HEK293 (cell line): ENCODE measurements around the gene MMP14.
"Not testable (repeated sequence)": the region's sequence is repeated elsewhere in the genome, so short reads cannot be mapped to it uniquely, and the experiment has no call there.

Source experiments
- CTCF ChIA-PET: fragments of 350-600 bp; formaldehyde crosslinking; extraction: SDS; loops from one replicate; lab custom pipeline; 2021; ENCODE audit warnings: antibody characterized with exemption; lab: Yijun Ruan, JAX
- POLR2A ChIA-PET: fragments of 300-600 bp; formaldehyde crosslinking; extraction: SDS; loops from one replicate; lab custom pipeline; 2020; ENCODE audit warnings: antibody characterized with exemption, inconsistent platforms; lab: Yijun Ruan, JAX
- H3K27ac ChIP-seq: fragments of 200-500 bp; sonication (Bioruptor generic); 2 replicates; pipeline ENCODE4 v1.5.1; 2014; ENCODE audit warnings: low read depth, low read length, control low read depth, inconsistent platforms; ENCODE audit errors: extremely low read depth
- H3K36me3 ChIP-seq, 2 experiments: fragments of 200-500 bp in 1 of 2; sonication (Bioruptor generic) in 1 of 2; 1 replicate in 1 of 2; 2 replicates in 1 of 2; pipeline ENCODE4 v1.5.1; 2014 to 2017; ENCODE audit warnings: inconsistent platforms in 2 of 2, low read length in 2 of 2; ENCODE audit not compliant: control insufficient read depth in 2 of 2, insufficient read depth in 1 of 2
- H3K4me1 ChIP-seq: fragments of 200-500 bp; sonication (Bioruptor generic); 2 replicates; pipeline ENCODE4 v1.5.1; 2014; ENCODE audit warnings: mild to moderate bottlenecking, low read length, inconsistent platforms; ENCODE audit not compliant: control insufficient read depth, insufficient read depth
- H3K4me3 ChIP-seq: 2 replicates; pipeline ENCODE4 v1.5.1; 2011; ENCODE audit warnings: low read depth, mild to moderate bottlenecking, control low read depth, low read length, moderate library complexity
- H3K9me3 ChIP-seq: fragments of 200-500 bp; sonication (Bioruptor generic); 2 replicates; pipeline ENCODE4 v1.5.1; 2014; ENCODE audit warnings: low read depth, low read length, inconsistent platforms; ENCODE audit not compliant: control insufficient read depth, insufficient read depth
- BCL11B ChIP-seq: fragments of 450-650 bp; formaldehyde crosslinking; IDR thresholded peaks from 2 replicates; pipeline ENCODE4 v1.5.1; 2016; ENCODE audit warnings: low read depth, missing biosample characterization, missing genetic modification characterization
- HOXC10 ChIP-seq: sonication (generic); formaldehyde crosslinking; IDR thresholded peaks from 2 replicates; pipeline ENCODE4 v1.8.1; 2023; ENCODE audit warnings: mild to moderate bottlenecking, missing genetic modification reagents
- KLF1 ChIP-seq: fragments of 450-650 bp; formaldehyde crosslinking; IDR thresholded peaks from 2 replicates; pipeline ENCODE4 v1.5.1; 2016; ENCODE audit warnings: missing biosample characterization, missing genetic modification characterization
- KLF16 ChIP-seq: fragments of 450-650 bp; formaldehyde crosslinking; IDR thresholded peaks from 2 replicates; pipeline ENCODE4 v1.5.1; 2017; ENCODE audit warnings: missing biosample characterization, missing genetic modification characterization
- ZIC2 ChIP-seq: fragments of 450-650 bp; formaldehyde crosslinking; IDR thresholded peaks from 2 replicates; pipeline ENCODE4 v1.5.1; 2016; ENCODE audit warnings: missing biosample characterization, missing genetic modification characterization
- ZNF133 ChIP-seq: fragments of 450-650 bp; formaldehyde crosslinking; IDR thresholded peaks from 2 replicates; pipeline ENCODE4 v1.5.1; 2016; ENCODE audit warnings: missing biosample characterization, missing genetic modification characterization
- ZNF140 ChIP-seq: fragments of 450-650 bp; formaldehyde crosslinking; IDR thresholded peaks from 2 replicates; pipeline ENCODE4 v1.5.1; 2016; ENCODE audit warnings: missing biosample characterization, missing genetic modification characterization
- ZNF2 ChIP-seq: fragments of 450-650 bp; formaldehyde crosslinking; IDR thresholded peaks from 2 replicates; pipeline ENCODE4 v1.5.1; 2016; ENCODE audit warnings: missing biosample characterization, missing genetic modification characterization
- ZNF23 ChIP-seq: fragments of 450-650 bp; formaldehyde crosslinking; IDR thresholded peaks from 2 replicates; pipeline ENCODE4 v1.5.1; 2016; ENCODE audit warnings: missing biosample characterization, missing genetic modification characterization, borderline replicate concordance
- ZNF394 ChIP-seq: fragments of 450-650 bp; formaldehyde crosslinking; IDR thresholded peaks from 2 replicates; pipeline ENCODE4 v1.5.1; 2016; ENCODE audit warnings: missing biosample characterization, missing genetic modification characterization, mild to moderate bottlenecking, moderate library complexity, borderline replicate concordance
- ZNF501 ChIP-seq: fragments of 450-650 bp; formaldehyde crosslinking; IDR thresholded peaks from 2 replicates; pipeline ENCODE4 v1.5.1; 2016; ENCODE audit warnings: missing biosample characterization, missing genetic modification characterization
- ZNF585B ChIP-seq: fragments of 450-650 bp; formaldehyde crosslinking; IDR thresholded peaks from 2 replicates; pipeline ENCODE4 v1.5.1; 2016; ENCODE audit warnings: missing biosample characterization, missing genetic modification characterization
- ZSCAN30 ChIP-seq: fragments of 450-650 bp; IDR thresholded peaks from 2 replicates; pipeline ENCODE4 v1.5.1; 2018; ENCODE audit warnings: missing biosample characterization, mild to moderate bottlenecking, missing genetic modification characterization, moderate library complexity
- ZXDB ChIP-seq: fragments of 450-650 bp; formaldehyde crosslinking; IDR thresholded peaks from 2 replicates; pipeline ENCODE4 v1.5.1; 2016; ENCODE audit warnings: missing biosample characterization, missing genetic modification characterization
- TF ChIP-seq, protein P1 (sequence below): fragments of 450-650 bp; formaldehyde crosslinking; IDR thresholded peaks from 2 replicates; pipeline ENCODE4 v1.5.1; 2017; ENCODE audit warnings: missing biosample characterization, missing genetic modification characterization
- TF ChIP-seq, protein P2 (sequence below): fragments of 450-650 bp; formaldehyde crosslinking; IDR thresholded peaks from 2 replicates; pipeline ENCODE4 v1.5.1; 2016; ENCODE audit warnings: missing biosample characterization, missing genetic modification characterization
- TF ChIP-seq, protein P3 (sequence below): fragments of 450-650 bp; formaldehyde crosslinking; conservative IDR thresholded peaks from 2 replicates; pipeline ENCODE4 v1.5.1; 2016; ENCODE audit warnings: low read depth, missing biosample characterization, missing genetic modification characterization

Gene MMP14

DNA sequence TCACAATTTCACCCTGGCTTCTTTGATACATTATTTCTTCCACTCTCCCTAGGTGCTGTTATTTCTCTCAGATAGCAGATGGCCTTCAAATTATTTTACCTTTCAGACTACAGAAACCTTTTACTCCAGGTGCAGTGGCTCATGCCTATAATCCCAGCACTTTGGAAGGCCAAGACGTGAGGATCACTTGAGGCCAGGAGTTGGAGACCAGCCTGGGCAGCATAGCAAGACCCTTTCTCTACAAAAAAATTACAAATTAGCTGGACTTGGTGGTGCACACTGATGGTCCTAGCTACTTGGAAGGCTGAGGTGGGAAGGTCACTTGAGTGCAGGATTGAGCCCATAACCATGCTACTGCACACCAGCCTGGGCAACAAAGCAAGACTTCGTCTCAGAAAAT lies 44.2 kb upstream of the MMP14 start (continued):
- TF ChIP-seq ZNF2 = no peak
- no peak for TF ChIP-seq HOXC10 (CRISPR knock-in tag)
- TF ChIP-seq, protein P1, sequence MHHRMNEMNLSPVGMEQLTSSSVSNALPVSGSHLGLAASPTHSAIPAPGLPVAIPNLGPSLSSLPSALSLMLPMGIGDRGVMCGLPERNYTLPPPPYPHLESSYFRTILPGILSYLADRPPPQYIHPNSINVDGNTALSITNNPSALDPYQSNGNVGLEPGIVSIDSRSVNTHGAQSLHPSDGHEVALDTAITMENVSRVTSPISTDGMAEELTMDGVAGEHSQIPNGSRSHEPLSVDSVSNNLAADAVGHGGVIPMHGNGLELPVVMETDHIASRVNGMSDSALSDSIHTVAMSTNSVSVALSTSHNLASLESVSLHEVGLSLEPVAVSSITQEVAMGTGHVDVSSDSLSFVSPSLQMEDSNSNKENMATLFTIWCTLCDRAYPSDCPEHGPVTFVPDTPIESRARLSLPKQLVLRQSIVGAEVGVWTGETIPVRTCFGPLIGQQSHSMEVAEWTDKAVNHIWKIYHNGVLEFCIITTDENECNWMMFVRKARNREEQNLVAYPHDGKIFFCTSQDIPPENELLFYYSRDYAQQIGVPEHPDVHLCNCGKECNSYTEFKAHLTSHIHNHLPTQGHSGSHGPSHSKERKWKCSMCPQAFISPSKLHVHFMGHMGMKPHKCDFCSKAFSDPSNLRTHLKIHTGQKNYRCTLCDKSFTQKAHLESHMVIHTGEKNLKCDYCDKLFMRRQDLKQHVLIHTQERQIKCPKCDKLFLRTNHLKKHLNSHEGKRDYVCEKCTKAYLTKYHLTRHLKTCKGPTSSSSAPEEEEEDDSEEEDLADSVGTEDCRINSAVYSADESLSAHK (tag by site-specific recombination) = no peak

DNA sequence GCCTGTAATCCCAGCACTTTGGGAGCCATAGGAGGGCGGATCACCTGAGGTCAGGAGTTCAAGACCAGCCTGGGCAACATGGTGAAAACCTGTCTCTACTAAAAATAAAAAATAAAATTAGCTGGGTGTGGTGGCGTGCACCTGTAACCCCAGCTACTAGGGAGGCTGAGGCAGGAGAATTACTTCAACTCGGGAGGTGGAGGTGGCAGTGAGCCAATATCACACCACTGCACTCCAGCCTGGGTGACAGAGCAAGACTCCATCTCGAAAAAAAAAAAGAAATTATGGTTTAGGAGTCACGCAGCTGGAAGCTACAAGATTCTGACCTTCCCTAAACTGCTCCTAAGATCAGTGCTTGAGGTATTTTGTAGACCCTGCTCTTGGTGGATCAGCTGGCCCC lies 42.8 kb upstream of the MMP14 start:
- CTCF ChIA-PET = interaction anchor here (1.1 to 1.2 kb wide), 2 partner anchors 24 to 29 kb away, joined by 3 to 4 read pairs; no protein-coding TSS in a partner anchor

DNA sequence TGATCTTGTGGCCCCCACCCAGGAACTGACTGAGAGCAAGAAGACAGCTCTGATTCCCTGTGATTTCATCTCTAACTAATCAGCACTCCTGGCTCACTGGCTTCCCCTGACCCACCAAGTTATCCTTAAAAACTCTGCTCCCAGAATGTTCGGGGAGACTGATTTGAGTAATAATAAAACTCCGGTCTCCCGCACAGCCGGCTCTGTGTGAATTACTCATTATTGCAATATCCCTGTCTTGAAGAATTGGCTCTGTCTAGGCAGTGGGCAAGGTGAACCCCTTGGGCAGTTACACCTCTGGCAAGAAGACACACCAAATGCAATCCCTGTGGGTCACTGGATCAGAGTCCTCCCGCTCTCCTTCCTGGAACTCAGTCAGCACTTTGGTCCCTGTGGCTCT lies 42.4 kb upstream of the MMP14 start:
- no peak overlapping the region for H3K27ac ChIP-seq
- TF ChIP-seq ZNF501 (tag by site-specific recombination) (no peak), ZNF23 (tag by site-specific recombination) (no peak)
- no peaks in the 10 kb centered on the region for H3K9me3 ChIP-seq
- H3K36me3 ChIP-seq = no peaks in the 10 kb centered on the region
- H3K4me3 ChIP-seq = no peak overlapping the region
- no peaks in the 10 kb centered on the region for H3K4me1 ChIP-seq
- ChIA-PET CTCF (interaction anchor here (1.1 to 1.2 kb wide), 2 partner anchors 23 to 29 kb away, joined by 3 to 4 read pairs; no protein-coding TSS in a partner anchor), POLR2A (interaction anchor here (1.1 kb wide), 1 partner anchor 28 kb away, joined by 4 read pairs; the partner anchor contains the start of gene OXA1L)

More for the DNA sequence above, 42.8 kb upstream of the MMP14 start:
- H3K27ac ChIP-seq, H3K36me3 ChIP-seq, H3K4me1 ChIP-seq, H3K4me3 ChIP-seq, POLR2A ChIA-PET, H3K9me3 ChIP-seq: not testable (repeated sequence)

DNA sequence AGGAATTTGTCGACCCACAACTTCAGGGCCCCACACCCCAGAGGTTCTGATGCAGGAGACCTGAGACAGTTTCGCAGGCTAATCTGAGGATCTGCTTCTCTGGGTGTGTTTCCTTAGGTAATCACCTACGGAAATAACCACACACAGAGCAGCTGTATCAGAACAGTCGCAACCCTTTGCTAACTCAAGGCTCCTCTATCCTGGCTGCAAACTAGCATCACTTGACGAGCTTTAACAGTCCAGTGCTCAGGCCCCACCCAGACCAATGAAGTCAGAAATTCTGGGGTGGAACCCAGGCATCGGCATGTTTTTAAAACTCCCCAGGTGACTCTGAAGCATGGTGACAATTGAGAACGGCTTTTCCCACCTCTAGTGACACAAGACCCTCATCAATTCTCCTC lies 41.8 kb upstream of the MMP14 start:
- no peaks in the 10 kb centered on the region for H3K4me1 ChIP-seq
- POLR2A ChIA-PET = interaction anchor here (1.1 kb wide), 1 partner anchor 28 kb away, joined by 4 read pairs; the partner anchor contains the start of gene OXA1L
- no peak overlapping the region for H3K27ac ChIP-seq
- H3K9me3 ChIP-seq = no peaks in the 10 kb centered on the region
- no peak overlapping the region for H3K4me3 ChIP-seq
- no peaks in the 10 kb centered on the region for H3K36me3 ChIP-seq
- CTCF ChIA-PET = interaction anchor here (1.1 kb wide), 1 partner anchor 28 kb away, joined by 4 read pairs; no protein-coding TSS in a partner anchor
- TF ChIP-seq, protein P2, sequence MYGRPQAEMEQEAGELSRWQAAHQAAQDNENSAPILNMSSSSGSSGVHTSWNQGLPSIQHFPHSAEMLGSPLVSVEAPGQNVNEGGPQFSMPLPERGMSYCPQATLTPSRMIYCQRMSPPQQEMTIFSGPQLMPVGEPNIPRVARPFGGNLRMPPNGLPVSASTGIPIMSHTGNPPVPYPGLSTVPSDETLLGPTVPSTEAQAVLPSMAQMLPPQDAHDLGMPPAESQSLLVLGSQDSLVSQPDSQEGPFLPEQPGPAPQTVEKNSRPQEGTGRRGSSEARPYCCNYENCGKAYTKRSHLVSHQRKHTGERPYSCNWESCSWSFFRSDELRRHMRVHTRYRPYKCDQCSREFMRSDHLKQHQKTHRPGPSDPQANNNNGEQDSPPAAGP (tag by site-specific recombination) = no peak
- TF ChIP-seq KLF1 (tag by site-specific recombination) (no peak), ZNF133 (no peak), ZIC2 (tag by site-specific recombination) (no peak), ZNF585B (tag by site-specific recombination) (no peak), ZNF140 (no peak)

DNA sequence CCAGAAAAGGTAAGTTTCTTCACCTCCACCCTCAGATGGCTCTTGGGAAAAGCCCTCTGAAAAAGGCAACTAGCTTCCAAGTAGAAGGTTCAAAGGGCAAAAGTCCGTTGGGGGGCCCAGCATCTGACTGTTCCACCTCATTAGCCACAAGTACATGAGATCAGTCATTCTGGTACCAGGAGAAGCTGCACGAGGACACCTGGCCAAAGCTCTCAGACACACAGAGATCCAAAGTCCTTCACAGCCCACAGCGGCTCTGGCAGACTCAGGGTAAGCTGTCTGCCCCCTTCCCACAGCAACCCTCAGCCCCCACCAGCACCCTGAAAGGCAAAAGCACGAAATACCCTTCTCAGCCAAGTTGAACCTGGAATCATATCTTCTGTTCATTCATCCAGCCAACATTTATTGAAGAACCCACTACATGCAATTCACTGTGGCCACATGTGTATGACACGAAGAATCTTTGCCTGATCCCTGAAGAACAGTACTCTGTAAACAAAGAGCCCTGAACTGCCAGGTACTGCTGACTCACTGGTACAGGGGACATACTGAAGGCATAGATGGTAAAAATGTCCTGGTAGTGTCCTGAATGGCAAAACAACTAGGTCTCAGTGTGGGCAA lies 40.2 kb upstream of the MMP14 start:
- ChIA-PET CTCF (no interaction called here), POLR2A (interaction anchor here (0.6 kb wide), 1 partner anchor 23 kb away, joined by 4 read pairs; no protein-coding TSS in a partner anchor)
- Histone ChIP-seq H3K36me3 (no peaks in the 10 kb centered on the region), H3K27ac (no peak overlapping the region), H3K9me3 (no peaks in the 10 kb centered on the region), H3K4me3 (no peak overlapping the region), H3K4me1 (no peaks in the 10 kb centered on the region)
- TF ChIP-seq ZSCAN30 (tag by site-specific recombination) (no peak), ZXDB (tag by site-specific recombination) (no peak), BCL11B (tag by site-specific recombination) (no peak), KLF16 (tag by site-specific recombination) (no peak), ZNF394 (tag by site-specific recombination) (peak; percentile 38; the same call in 1 of the 2 replicates)
- TF ChIP-seq, protein P3, sequence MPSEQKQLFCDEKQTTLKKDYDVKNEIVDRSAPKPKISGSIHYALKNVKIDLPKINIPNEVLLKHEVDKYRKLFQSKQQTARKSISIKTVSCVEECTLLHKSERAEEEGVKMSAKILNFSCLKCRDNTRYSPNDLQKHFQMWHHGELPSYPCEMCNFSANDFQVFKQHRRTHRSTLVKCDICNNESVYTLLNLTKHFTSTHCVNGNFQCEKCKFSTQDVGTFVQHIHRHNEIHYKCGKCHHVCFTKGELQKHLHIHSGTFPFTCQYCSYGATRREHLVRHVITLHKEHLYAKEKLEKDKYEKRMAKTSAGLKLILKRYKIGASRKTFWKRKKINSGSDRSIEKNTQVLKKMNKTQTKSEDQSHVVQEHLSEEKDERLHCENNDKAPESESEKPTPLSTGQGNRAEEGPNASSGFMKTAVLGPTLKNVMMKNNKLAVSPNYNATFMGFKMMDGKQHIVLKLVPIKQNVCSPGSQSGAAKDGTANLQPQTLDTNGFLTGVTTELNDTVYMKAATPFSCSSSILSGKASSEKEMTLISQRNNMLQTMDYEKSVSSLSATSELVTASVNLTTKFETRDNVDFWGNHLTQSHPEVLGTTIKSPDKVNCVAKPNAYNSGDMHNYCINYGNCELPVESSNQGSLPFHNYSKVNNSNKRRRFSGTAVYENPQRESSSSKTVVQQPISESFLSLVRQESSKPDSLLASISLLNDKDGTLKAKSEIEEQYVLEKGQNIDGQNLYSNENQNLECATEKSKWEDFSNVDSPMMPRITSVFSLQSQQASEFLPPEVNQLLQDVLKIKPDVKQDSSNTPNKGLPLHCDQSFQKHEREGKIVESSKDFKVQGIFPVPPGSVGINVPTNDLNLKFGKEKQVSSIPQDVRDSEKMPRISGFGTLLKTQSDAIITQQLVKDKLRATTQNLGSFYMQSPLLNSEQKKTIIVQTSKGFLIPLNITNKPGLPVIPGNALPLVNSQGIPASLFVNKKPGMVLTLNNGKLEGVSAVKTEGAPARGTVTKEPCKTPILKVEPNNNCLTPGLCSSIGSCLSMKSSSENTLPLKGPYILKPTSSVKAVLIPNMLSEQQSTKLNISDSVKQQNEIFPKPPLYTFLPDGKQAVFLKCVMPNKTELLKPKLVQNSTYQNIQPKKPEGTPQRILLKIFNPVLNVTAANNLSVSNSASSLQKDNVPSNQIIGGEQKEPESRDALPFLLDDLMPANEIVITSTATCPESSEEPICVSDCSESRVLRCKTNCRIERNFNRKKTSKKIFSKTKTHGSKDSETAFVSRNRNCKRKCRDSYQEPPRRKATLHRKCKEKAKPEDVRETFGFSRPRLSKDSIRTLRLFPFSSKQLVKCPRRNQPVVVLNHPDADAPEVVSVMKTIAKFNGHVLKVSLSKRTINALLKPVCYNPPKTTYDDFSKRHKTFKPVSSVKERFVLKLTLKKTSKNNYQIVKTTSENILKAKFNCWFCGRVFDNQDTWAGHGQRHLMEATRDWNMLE (tag by site-specific recombination) = no peak
